Activated CD4-positive, CD25-positive, alpha-beta regulatory T cell (primary cell): ENCODE measurements around the gene BBS10.
"Not testable (repeated sequence)": the region's sequence is repeated elsewhere in the genome, so short reads cannot be mapped to it uniquely, and the experiment has no call there.

Experiments
- DNase-seq, 4 experiments: peaks; one replicate each; lab custom pipeline; 2025; lab: John Stamatoyannopoulos, UW

BBS10 gene

GRCh38 chr12:76329606-76330005, 18.6 kb downstream of the BBS10 start:
- DNase-seq, result no peak

- DNase-seq, result no peak
Observed at GRCh38 chr12:76329159-76329558, 19.1 kb downstream of the BBS10 start.

- not testable (repeated sequence) for DNase-seq
Observed at GRCh38 chr12:76319595-76320319, 28.5 kb downstream of the BBS10 start.

GRCh38 chr12:76318773-76319594, 29.2 kb downstream of the BBS10 start:
- DNase-seq, result no peak

- DNase-seq, result no peak
Observed at GRCh38 chr12:76317976-76318375, 30.2 kb downstream of the BBS10 start.

GRCh38 chr12:76316468-76316867, 31.7 kb downstream of the BBS10 start:
- no peak for DNase-seq

GRCh38 chr12:76313299-76313698, 34.9 kb downstream of the BBS10 start:
- DNase-seq, result no peak

- DNase-seq, result no peak
Observed at GRCh38 chr12:76312315-76312714, 35.9 kb downstream of the BBS10 start.

- no peak for DNase-seq
Observed at GRCh38 chr12:76311796-76312195, 36.4 kb downstream of the BBS10 start.

- DNase-seq, result no peak
Observed at GRCh38 chr12:76310110-76310509, 38.1 kb downstream of the BBS10 start.

GRCh38 chr12:76308866-76309265, 39.3 kb downstream of the BBS10 start:
- DNase-seq, result no peak

GRCh38 chr12:76307083-76307482, 41.1 kb downstream of the BBS10 start:
- no peak for DNase-seq

- no peak for DNase-seq
Observed at GRCh38 chr12:76303989-76304460, 44.2 kb downstream of the BBS10 start.

GRCh38 chr12:76303365-76303764, 44.9 kb downstream of the BBS10 start:
- no peak for DNase-seq

GRCh38 chr12:76300297-76300665, 47.9 kb downstream of the BBS10 start:
- DNase-seq, result no peak

GRCh38 chr12:76299536-76300296, 48.5 kb downstream of the BBS10 start:
- no peak for DNase-seq
